Measurements from ENCODE around the gene SLC22A16.

DNA sequence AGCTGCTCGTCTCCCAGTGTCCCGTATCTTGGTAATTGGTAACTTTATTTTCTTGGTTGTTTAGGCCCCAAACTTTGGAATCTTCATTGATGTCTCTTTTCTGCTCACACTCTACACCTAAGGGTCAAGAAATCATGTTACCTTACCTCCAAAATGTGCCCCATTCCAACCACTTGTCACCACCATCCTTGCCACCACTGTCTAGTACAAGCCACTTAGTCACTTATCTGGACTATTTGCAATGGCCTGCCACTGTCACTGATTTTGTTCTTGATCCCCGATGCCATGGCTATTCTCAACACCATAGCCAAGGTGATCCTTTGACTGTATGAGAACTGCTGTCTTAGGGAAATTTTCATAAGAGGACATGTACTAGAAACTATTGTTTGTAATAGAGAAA is 46.0 kb upstream of the SLC22A16 start:
- TF ChIP-seq POLR2A (IDR thresholded peaks at IDR 0.05; ENCODE audit: low read depth, low read length) = no peak
- no peak for TF ChIP-seq POLR2AphosphoS5 (IDR thresholded peaks at IDR 0.05; ENCODE audit: low read depth, low read length)
- no peak for TF ChIP-seq TAF1 (IDR thresholded peaks at IDR 0.05; ENCODE audit: low read depth, low read length)
- no peak for TF ChIP-seq POU2F2 (IDR thresholded peaks at IDR 0.05; ENCODE audit: low read depth, low read length)

Measured in GM12891 (cell line).